Stimulated activated CD4-positive, alpha-beta T cell treated with anti-CD3 and anti-CD28 coated beads, TNF-alpha, amount 100 ng/mL, for 1 hour (primary cell): ENCODE results near the gene ILF3.
A peak's percentile ranks its signal among the peaks of the same experiment; 100 is the strongest.

Experiments used
- DNase-seq, 3 donors: peaks; one replicate each; pipeline ENCODE4 v3.0.0-alpha.2; 2020; ENCODE audit warnings: low read depth in 3 of 3, low spot score in 1 of 3

The ILF3 gene

DNA sequence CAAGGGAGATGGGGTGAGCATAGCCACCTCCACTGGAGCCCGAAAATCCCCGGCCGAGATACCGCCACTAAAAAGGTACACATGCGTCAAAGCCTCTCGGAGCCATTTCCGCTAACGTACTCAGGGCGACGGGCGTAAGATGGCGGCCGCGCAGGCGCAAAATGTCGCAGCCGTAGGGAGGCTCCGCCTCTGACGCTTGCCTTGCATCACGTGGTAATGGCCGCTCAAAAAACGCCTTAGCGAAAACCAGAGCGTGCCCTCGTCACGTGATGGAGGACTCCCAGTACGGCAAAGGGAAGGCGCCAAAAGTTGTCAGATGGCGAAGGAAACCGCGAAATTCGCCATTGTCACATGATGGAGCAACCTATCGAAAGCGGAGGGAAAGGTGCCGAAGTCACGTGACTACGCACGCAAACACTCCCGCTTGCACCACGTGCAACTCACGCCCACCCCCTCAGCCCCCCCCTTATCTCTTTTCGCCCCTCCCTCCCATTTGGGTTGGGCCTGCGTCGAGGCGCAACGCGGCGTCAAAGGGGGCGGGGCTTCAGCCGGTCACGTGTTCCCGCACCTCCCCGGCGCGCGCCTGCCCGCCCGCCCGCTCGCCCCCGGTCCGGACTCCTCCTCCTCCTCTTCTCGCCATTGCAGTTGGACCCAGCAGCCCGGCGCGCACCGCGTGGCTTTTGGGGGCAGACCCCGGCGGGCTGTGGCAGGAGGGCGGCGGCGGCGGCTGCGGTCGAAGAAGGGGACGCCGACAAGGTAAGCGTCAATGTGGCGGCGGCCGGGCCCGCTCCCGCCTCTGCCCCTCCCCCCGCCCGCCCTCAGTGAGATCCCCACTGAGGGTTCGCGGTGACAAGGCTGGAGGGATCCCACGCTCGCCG is at the start of gene ILF3:
ILF3 (plus strand) TSS at position 615 of the 878 bp plus-strand sequence. CDS start 16,260 bp downstream, outside the sequence.
- peak; percentile 96 to 100 (median 100) for DNase-seq

DNA sequence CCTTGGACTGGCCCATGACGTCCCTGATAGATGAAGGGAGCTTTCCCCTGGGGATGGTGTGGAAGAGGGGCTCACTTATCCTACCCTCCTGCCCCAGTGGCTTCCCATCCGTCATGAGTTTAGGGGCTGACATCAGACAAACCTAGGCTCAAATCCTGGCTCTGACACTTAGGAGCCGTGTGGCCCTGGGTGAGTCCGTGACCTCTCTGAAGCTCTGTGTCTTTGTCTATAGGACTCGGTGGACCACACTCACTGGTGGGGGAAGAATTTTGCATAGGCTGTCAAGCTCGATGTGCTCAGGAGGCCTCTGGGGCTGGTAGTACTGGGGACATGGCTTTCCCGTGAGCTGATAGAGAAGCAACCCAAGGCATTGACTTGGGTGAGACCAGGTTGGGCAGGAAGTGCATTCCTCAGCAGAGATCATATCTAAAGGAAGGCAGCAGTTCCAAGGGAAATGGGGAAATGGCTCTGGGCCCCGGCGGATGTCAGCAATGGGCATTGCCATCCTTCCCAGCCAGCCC is 49.6 kb upstream of the ILF3 start:
- DNase-seq = no peak

DNA sequence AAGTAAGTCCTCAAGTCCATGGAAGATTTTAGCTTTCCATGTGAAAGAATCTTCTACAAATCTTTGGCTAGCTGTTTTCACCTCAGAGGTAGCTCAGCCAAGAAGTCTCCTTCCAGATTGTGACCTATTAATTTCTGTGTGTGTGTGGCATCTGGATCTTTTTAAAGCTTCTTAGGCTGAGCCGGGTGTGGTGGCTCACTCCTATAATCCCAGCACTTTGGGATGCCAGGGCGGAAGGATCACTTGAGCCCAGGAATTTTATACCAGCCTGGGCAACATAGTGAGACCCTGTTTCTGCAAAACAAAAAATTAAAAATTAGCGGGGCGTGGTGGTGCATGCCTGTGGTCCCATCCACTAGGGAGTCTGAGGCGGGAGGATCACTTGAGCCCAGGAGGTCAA is 42.2 kb upstream of the ILF3 start:
- no peak for DNase-seq

DNA sequence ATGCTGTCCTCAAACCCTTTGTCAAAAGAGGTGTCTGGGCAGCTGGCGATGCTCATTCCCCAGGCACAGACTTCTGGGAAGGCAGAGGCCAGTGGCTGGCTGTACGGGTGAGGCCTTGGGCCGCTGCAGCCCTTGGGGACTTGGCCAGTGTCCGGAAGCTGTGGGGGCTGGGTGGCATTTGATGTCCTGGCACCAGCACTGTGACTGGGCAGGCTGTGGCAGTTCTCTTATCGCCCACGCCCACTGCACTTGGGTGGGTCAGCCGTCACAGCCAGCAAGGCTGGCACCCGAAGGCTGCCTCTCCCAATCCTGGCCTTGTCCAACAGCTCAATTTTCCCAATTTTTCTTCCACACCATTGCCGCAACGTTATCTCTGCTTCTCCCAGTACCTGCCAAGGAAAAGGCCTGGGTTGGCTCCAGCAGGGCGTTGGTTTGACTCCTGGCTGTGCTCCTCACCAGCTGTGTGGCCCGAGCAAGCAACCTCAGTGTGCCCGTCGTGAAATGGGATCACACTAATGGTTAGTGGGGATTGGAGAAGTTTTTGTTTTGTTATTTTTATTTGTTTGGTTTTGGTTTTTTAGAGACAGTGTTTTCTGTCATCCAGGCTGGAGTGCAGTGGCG is 41.5 kb upstream of the ILF3 start:
- no peak for DNase-seq

DNA sequence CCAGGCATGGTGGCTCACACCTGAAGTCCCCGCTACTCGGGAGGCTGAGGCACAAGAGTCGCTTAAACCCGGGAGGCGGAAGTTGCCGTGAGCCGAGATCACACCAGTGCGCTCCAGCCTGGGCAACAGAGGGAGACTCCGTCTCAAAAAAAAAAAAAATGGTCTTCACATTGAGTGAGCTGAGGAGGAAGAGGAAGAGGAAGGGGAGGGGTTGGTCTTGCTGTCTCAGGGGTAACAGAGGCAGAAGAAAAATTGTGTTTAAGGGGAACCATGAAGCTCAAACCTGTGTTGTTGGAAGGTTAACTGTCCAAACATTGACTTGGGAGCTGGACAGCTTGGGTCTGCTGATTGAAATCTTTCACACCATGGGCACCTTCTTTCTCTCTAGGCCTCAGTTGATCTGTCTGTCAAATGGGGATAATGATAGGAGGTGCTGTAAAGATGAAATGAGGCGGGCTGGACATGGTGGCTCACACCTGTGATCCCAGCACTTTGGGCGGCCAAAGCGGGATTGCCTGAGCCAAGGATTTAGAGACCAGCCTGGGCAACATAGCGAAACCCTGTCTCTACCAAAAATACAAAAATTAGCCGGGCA is 38.6 kb upstream of the ILF3 start:
- no peak for DNase-seq

DNA sequence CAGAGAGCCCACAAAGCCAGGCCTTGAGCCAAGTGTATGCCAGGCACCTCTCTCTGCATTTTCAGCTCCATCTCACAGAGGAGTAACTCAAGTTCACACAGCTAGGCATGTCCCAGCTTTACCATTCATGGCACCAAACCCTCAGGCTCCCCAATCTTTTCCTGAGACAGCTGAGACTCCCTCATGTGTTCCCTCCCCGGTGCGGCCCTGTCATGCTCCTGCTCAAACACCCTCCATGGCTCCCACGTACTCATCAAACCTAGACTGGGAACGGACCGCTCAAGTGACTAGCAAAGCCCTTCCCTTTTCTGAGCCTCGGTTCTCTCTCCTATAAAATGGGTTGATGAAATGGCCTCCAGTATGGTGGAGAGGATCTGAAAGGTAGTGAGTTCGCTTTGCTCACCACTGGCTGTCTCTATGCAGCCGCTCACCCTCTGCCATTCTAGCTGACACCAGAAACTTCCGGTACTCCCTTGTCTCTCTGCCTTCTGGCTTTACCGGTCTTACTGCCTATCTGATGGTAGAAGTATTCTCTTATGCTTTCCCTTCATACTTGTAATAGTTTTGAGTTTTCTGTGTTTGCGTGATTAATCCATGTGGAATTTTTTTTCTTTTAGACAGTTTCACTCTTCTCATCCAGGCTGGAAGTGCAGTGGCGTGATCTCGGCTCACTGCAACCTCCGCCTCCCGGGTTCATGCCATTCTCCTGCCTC is 36.6 kb upstream of the ILF3 start:
- DNase-seq = no peak

DNA sequence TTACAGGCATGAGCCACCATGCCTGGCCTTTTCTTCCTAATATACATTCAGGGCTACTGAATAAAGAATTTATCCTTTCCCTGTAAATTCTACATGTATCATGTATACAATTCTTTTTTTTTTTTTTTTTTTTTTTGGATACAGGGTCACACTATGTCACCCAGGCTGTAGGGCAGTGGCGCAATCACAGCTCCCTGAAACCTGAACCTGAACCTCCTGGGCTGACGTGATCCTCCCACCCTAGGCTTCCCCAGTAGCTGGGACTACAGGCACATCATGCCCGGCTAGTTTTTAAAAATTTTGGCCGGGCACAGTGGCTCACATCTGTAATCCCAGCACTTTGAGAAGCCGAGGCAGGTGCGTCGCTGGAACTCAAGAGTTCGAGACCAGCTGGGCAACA is 35.3 kb upstream of the ILF3 start:
- no peak for DNase-seq

DNA sequence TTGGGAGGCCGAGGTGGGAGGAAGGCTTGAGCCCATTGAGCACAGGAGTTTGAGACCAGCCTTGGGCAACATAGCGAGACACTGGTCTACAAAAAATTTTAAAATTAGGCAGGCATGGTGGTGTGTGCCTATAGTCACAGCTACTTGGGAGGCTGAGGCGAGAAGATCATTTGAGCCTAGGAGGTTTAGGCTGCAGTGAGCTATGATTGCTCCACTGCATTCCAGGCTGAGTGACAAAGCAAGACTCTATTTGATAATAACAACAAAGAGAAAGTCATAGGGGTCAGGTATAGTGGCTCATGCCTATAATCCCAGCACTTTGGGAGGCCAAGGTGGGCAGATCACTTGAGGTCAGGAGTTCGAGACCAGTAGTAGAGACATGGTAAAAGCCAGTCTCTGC is 33.4 kb upstream of the ILF3 start:
- DNase-seq = no peak

DNA sequence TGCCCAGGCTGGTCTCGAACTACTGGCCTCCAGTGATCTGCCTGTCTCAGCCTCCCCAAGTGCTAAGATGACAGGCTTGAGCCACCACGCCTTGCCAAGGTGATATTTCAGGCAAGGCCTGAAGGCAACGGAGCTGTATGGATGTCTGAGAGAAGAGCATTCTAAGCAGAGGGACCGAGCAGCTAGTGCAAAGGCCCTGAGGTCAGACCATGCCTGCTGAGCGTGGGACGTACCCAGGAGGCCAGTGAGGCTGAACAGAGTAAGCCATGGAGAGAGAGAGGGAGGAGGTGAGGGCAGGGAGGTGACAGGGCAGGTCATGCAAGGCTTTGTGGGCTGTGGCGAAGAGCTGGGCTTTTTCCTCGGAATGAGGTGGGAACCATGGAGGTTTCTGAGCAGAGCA is 32.2 kb upstream of the ILF3 start:
- no peak for DNase-seq

DNA sequence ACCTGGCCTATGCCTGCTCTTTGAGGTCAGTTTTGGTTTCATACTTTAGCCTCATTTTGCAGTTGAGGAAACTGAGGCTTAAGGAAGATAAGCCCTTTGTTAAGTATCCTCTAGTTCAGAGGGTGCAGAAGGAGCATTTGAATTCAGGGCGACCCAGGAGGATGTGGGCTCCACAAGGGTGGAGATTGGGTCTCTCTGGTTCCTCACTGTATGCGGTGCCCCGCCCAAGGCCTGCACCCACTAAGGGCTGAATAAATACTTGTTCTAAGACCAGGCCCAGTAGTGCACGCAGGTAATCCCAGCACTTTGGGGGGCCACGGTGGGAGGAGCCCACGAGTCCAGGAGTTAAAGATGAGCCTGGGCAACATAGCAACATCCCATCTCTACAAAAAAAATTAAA is 29.6 kb upstream of the ILF3 start:
- DNase-seq = no peak

DNA sequence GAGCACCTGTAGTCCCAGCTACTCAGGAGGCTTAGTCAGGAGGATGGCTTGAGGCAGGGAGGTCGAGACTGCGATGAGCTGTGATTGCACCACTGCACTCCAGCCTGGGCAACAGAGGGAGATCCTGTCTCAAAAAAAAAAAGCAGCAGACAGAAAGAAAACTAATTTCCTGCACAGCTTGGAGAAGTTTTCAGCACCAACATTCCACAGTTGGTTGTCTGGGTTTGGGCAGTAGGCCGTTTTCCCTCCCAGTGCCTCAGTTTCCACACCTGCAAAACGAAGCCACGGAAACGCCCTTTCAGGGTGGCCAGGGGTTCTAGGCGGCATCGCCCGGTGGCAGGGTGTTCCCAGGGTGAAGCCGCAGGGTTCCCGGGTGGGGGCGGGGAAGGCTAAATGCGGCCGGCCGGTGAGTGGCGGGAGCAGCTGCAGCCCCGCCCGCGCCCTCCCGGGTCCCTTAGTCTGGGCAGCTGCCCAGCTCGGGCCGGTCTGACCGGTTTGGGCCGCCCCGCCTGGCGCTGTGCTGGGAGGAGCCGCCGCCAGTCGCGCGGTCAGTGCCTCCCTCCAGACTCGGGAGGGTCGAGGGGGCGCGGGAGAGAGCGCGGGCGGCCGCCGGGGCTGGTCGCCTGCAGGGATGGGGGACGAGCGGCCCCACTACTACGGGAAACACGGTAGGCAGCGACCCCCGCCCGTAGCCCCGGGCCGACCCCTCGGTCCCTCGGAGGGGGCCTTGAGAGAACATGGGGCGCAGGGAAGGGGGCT is 29.0 kb upstream of the ILF3 start, which contains the start of gene SLC44A2:
SLC44A2 (plus strand) TSS at position 551 of the 759 bp plus-strand sequence; CDS start at position 632, 81 bp downstream.
- no peak for DNase-seq

DNA sequence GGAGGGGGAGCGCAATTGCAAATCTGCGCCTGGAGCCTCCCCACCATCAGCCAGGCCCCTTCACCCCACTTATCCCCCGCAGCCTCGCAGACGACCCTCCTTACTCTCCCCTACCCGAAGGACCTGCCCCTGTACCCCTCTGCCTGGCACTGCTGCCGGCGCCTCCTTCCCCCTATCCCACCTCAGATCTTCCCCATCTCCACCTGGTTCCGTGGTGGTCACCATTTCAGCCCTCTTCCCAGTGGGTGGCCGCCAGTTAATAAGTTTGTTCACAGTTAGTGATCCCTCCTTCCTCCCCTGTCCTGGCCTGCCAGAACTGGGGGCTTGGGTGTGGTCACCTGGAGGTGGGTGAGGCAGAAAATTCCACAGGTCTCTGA is 28.4 kb upstream of the ILF3 start:
- no peak for DNase-seq

DNA sequence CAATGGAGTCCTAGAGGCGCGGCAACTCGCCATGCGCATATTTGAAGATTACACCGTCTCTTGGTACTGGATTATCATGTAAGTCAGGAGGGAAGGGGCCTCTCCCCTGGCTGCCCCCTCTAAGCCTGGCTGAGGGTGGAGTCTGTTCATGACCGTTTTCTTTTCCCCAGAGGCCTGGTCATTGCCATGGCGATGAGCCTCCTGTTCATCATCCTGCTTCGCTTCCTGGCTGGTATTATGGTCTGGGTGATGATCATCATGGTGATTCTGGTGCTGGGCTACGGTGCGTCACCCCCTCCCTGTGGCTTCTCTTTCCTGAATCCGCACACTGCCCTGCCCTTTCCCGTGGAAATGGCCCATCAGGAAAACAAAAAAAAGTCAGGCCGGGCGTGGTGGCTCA is 22.3 kb upstream of the ILF3 start:
- no peak for DNase-seq

DNA sequence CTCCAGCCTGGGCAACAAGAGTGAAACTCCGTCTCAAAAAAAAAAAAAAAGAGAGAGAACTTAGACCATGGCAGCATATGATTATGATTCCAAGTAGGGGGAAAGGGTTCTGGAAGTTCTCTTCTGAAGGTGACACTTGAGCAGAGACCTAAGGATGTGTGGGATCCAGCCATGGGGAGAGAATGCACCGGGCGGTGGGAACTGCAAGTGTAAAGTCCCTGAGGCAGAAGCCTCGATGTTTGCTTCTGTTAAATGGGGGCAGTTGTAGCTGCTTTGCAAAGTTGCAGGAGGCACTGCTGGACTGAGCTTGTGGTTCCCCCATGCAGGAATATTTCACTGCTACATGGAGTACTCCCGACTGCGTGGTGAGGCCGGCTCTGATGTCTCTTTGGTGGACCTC is 19.7 kb upstream of the ILF3 start:
- no peak for DNase-seq

DNA sequence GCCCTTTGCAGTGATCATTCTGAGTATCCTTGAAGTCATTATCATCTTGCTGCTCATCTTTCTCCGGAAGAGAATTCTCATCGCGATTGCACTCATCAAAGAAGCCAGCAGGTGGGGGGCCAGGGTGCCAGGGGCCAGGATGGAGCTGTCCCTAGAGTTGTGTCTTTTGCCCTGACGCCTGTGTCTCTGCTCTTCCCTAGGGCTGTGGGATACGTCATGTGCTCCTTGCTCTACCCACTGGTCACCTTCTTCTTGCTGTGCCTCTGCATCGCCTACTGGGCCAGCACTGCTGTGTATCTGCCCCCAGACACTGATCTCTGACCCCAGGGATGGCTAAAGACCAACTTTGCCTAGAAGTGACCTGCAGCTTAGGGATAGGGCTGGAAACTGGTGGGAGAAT is 19.2 kb upstream of the ILF3 start:
- DNase-seq = no peak

DNA sequence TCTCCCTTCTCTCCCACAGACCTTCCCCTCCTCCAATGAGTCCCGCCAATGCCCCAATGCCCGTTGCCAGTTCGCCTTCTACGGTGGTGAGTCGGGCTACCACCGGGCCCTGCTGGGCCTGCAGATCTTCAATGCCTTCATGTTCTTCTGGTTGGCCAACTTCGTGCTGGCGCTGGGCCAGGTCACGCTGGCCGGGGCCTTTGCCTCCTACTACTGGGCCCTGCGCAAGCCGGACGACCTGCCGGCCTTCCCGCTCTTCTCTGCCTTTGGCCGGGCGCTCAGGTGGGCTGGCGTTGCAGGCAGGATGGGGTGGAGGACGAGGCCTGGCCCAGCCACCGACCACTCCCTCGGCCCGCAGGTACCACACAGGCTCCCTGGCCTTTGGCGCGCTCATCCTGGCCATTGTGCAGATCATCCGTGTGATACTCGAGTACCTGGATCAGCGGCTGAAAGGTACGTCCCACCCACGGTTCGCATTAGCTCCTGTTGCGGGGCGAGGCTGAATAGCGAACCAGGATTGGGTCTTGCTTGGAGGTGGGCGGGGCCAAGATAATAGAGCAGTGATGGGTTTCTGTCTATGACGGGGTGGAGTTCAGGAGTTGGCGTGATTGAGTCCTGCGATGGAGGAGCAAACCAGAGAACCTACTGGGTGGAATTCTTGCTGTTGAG is 17.7 kb upstream of the ILF3 start:
- DNase-seq = no peak

DNA sequence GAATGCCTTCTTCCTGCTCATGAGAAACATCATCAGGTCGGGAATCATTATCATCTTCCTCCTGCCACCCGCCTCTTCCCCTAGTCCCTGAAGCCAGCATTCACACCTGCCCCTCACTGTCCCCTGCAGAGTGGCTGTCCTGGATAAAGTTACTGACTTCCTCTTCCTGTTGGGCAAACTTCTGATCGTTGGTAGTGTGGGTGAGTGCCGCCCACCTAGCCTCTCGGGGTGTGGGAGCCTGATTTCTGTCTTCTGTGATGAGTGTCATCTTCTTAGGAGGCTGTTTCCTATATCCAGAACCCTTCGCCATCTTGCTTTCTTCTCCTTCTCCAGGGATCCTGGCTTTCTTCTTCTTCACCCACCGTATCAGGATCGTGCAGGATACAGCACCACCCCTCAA is 16.3 kb upstream of the ILF3 start:
- DNase-seq = no peak

DNA sequence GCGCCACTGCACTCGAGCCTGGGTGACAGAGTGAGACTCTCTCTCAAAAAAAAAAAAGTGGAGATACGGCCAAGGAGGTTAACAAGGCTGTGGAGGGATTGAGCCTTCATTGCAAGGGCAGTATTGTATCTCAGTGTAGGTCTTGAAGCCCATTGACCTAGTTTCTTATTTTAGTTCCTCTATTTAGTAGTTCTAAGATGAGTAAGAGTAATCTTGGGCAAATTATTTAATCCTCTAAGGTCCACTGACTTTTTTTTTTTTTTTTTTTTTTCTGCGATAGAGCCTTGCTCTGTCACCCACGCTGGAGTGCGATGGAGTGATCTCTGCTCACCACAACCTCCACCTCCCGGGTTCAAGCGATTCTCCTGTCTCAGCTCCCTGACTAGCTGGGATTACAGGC is 14.3 kb upstream of the ILF3 start:
- no peak for DNase-seq

DNA sequence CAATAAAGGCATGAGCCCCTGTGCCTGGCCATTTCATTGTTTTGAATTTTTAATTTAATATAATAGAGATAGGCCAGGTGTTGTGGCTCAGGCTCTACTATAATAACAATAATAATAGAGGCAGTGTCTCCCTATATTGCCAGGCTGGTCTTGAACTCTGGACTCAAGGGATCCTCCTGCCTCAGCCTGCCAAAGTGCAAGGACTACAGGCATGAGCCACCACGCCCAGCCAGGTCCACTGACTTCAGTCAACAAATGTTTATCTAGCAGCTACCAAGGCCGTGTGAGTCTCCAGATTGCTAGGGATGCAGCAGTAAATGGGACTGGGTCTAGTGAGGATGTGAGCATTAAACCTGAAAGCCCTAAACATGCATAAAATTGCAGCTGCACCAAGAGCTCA is 13.8 kb upstream of the ILF3 start:
- no peak for DNase-seq

DNA sequence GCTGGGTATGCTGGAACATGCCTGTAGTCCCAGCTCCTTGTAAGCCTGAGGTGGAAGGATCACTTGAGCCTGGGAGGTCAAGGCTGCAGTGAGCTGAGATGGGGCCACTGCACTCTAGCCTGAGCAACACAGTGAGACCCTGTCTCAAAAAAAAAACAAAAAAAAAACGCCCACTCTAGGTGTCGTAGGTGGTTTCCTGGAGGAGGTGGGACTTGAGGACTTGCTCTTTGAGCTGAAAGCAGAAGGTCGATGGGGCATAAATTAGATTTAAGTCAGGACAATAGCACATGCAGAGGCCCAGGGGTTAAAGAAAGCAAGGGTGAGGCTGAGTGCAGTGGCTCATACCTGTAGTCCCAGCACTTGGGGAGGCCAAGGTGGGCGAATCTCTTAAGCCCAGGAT is 12.9 kb upstream of the ILF3 start:
- DNase-seq = no peak
